GM12878 (cell line): ENCODE results near the gene EPHA5. TPM values are rescaled to one million over a fixed set of nuclear protein-coding genes. Genes with fewer than 3 reads are reported as not detected.

ENCODE experiments used
- ATAC-seq: fragments of 200-7000 bp; cut with Tn5 transposase; 3 replicates; pipeline ENCODE4 v1.9.1; 2020; ENCODE audit warnings: mild to moderate bottlenecking, moderate library complexity
- BruUV-seq: library from RNA; stranded (reverse); fragments of 400-500 nt; replicated peaks from 2 replicates; lab custom pipeline; 2021; lab: Mats Ljungman, UMichigan
- CTCF ChIA-PET: fragments of 300-600 bp; sonication (Branson Sonifier 250); formaldehyde crosslinking; extraction: SDS; loops from one replicate; lab custom pipeline; 2021; ENCODE audit warnings: inconsistent platforms; lab: Yijun Ruan, JAX
- POLR2A ChIA-PET: fragments of 350-600 bp; formaldehyde crosslinking; extraction: SDS; loops from one replicate; lab custom pipeline; 2021; ENCODE audit warnings: inconsistent platforms; lab: Charles Lee
- RAD21 ChIA-PET: fragments of 300-600 bp; sonication (Branson Sonifier 250); formaldehyde crosslinking; loops from one replicate; lab custom pipeline; 2023; ENCODE audit warnings: antibody characterized with exemption; ENCODE audit not compliant: unreplicated experiment; lab: Charles Lee
- SMC1A ChIA-PET: fragments of 300-600 bp; sonication (Branson Sonifier 250); formaldehyde crosslinking; loops from one replicate; lab custom pipeline; 2023; ENCODE audit not compliant: unreplicated experiment, uncharacterized antibody; lab: Charles Lee
- DNase-seq: peaks from one replicate; pipeline ENCODE4 v3.0.0-alpha.2; 2011; ENCODE audit warnings: low read depth, low spot score
- FAIRE-seq: peaks from 3 replicates; lab custom pipeline; 2011; peaks lifted over from hg19 to GRCh38; lab: Jason Lieb, UNC
- H2AFZ ChIP-seq: 2 replicates; pipeline ENCODE4 v1.6.0; 2011; ENCODE audit warnings: low read depth, low read length, control low read depth; ENCODE audit not compliant: control insufficient read depth
- H3K27ac ChIP-seq: 2 replicates; pipeline ENCODE4 v1.5.1; 2011; ENCODE audit warnings: control low read depth; ENCODE audit not compliant: control insufficient read depth, insufficient read depth
- H3K27me3 ChIP-seq, 2 experiments: replicated peaks in 1 of 2; 2 replicates each; pipeline versions ENCODE4 v1.6.0 to v1.6.1; 2011; ENCODE audit warnings: low read length in 1 of 2; ENCODE audit not compliant: control insufficient read depth in 2 of 2, insufficient read depth in 2 of 2
- H3K36me3 ChIP-seq, 2 experiments: 2 replicates each; pipeline ENCODE4 v1.5.1; 2011; ENCODE audit warnings: low read length in 1 of 2; ENCODE audit not compliant: control insufficient read depth in 2 of 2, insufficient read depth in 2 of 2
- H3K4me1 ChIP-seq: 2 replicates; pipeline ENCODE4 v1.6.1; 2011; ENCODE audit warnings: mild to moderate bottlenecking, low read length, moderate library complexity, mixed read lengths; ENCODE audit not compliant: control insufficient read depth, insufficient read depth
- H3K4me2 ChIP-seq: 2 replicates; pipeline ENCODE4 v1.6.0; 2011; ENCODE audit warnings: control low read depth; ENCODE audit not compliant: control insufficient read depth, insufficient read depth
- H3K4me3 ChIP-seq: fragments of 200-600 bp; sonication (generic); 2 replicates; pipeline ENCODE4 v1.5.1; 2016
- H3K79me2 ChIP-seq: 2 replicates; pipeline ENCODE4 v1.6.0; 2011; ENCODE audit warnings: low read length; ENCODE audit not compliant: control insufficient read depth, insufficient read depth
- H3K9ac ChIP-seq: 2 replicates; pipeline ENCODE4 v1.8.0; 2011; ENCODE audit warnings: low read length, control low read depth, mixed read lengths; ENCODE audit not compliant: control insufficient read depth, insufficient read depth
- H3K9me3 ChIP-seq: replicated peaks from 3 replicates; pipeline ENCODE4 v1.5.1; 2011; ENCODE audit warnings: mild to moderate bottlenecking, low read length; ENCODE audit not compliant: control insufficient read depth, insufficient read depth
- H4K20me1 ChIP-seq: 2 replicates; pipeline ENCODE4 v1.6.0; 2011; ENCODE audit not compliant: control insufficient read depth, insufficient read depth
- ATF3 ChIP-seq: IDR thresholded peaks from 2 replicates; pipeline ENCODE4 v1.6.1; 2011; ENCODE audit warnings: low read depth, mild to moderate bottlenecking, low read length, moderate library complexity, borderline replicate concordance; ENCODE audit errors: extremely low read depth
- BRCA1 ChIP-seq: IDR thresholded peaks from 2 replicates; pipeline ENCODE4 v1.6.1; 2011; ENCODE audit warnings: low read depth, low read length, improper control_type of control experiment
- E2F4 ChIP-seq: IDR thresholded peaks from 2 replicates; pipeline ENCODE4 v1.6.1; 2012; ENCODE audit warnings: low read depth, low read length, improper control_type of control experiment
- E2F8 ChIP-seq: fragments of 450-650 bp; IDR thresholded peaks from 2 replicates; pipeline ENCODE4 v1.6.1; 2018; ENCODE audit warnings: mild to moderate bottlenecking, low read depth, moderate library complexity; ENCODE audit not compliant: partially characterized antibody
- GATAD2B ChIP-seq: fragments of 450-650 bp; conservative IDR thresholded peaks from 2 replicates; pipeline ENCODE4 v1.6.1; 2017; ENCODE audit warnings: low read depth, mild to moderate bottlenecking, moderate library complexity
- KDM1A ChIP-seq: fragments of 200-600 bp; sonication (generic); IDR thresholded peaks from 2 replicates; pipeline ENCODE4 v1.6.1; 2016; ENCODE audit warnings: borderline replicate concordance
- MYB ChIP-seq: fragments of 150-350 bp; IDR thresholded peaks from 2 replicates; pipeline ENCODE4 v1.6.1; 2014; ENCODE audit warnings: mild to moderate bottlenecking, low read depth, low read length, borderline replicate concordance
- MYC ChIP-seq: IDR thresholded peaks from 2 replicates; pipeline ENCODE4 v1.6.1; 2011; ENCODE audit warnings: mild to moderate bottlenecking, low read length, moderate library complexity, inconsistent platforms; ENCODE audit not compliant: insufficient read depth, insufficient replicate concordance, insufficient read length, severe bottlenecking
- ZZZ3 ChIP-seq: IDR thresholded peaks from 2 replicates; pipeline ENCODE4 v1.6.1; 2011; ENCODE audit warnings: low read depth; ENCODE audit not compliant: control insufficient read depth, insufficient read length
- in situ Hi-C: fragments of 300-500 bp; cut with MboI; formaldehyde crosslinking; loops from 9 replicates; pipeline ENCODE4 v1.14.3; 2018; ENCODE audit warnings: mixed read lengths
- intact Hi-C: fragments of 100-400 bp; cut with micrococcal nuclease; formaldehyde crosslinking; loops from one replicate; pipeline ENCODE4 v1.14.2; 2022; ENCODE audit not compliant: unreplicated experiment
- polyA plus RNA-seq, 11 experiments: library from polyadenylated mRNA; depleted of rRNA in 4 of 11; unstranded in 6 of 11; stranded (reverse) in 5 of 11; fragments of >200 nt; fragmentation: Nextera tagmentation in 4 of 11; fragmentation: Illumina TruSeq in 1 of 11; extraction: Ambion mirVana in 4 of 11; extraction: Trizol in 1 of 11; gene quantifications; 1 replicate in 1 of 11; 2 replicates in 10 of 11; pipeline versions ENCODE4 v1.2.1 to v1.2.3, GENCODE V29; 2011 to 2016; ENCODE audit warnings: inconsistent platforms in 2 of 11, missing spikeins in 2 of 11, low read depth in 1 of 11
- total RNA-seq, 4 experiments: library from RNA; depleted of rRNA in 3 of 4; stranded (reverse); fragments of >200 nt in 3 of 4; fragmentation: Illumina TruSeq in 1 of 4; extraction: Trizol in 1 of 4; gene quantifications; 2 replicates each; pipeline versions ENCODE4 v1.2.1 to v1.2.3, GENCODE V29; 2013 to 2021

Gene EPHA5
- total and polyA plus RNA-seq, 10 of the 15 experiments (the other 5 are each of a cell fraction or from before 2014, with no cell fraction given), result not detected

GRCh38 chr4:65456579-65456978 lies 213.7 kb downstream of the EPHA5 start:
- H2AFZ ChIP-seq, result no peak overlapping the region
- H3K79me2 ChIP-seq, result no peaks in the 10 kb centered on the region
- ChIA-PET POLR2A (no interaction called here), CTCF (no interaction called here), RAD21 (no interaction called here), SMC1A (no interaction called here)
- H3K4me3 ChIP-seq, result no peak overlapping the region
- H3K27me3 ChIP-seq, result no peaks in the 10 kb centered on the region
- in situ Hi-C loops, result no loop called here
- BruUV-seq, result no TSS peak
- TF ChIP-seq ATF3 (no peak), E2F8 (no peak), GATAD2B (no peak), MYB (no peak), KDM1A (no peak), BRCA1 (no peak), MYC (no peak), E2F4 (no peak), ZZZ3 (no peak)
- H3K27ac ChIP-seq, result no peak overlapping the region
- no peak for ATAC-seq
- H3K4me1 ChIP-seq, result no peaks in the 10 kb centered on the region
- no peak overlapping the region for H3K4me2 ChIP-seq
- FAIRE-seq, result no peak
- H4K20me1 ChIP-seq, result no peaks in the 10 kb centered on the region
- no peaks in the 10 kb centered on the region for H3K36me3 ChIP-seq
- intact Hi-C loops, result no loop called here
- H3K9ac ChIP-seq, result no peak overlapping the region
- H3K9me3 ChIP-seq, result no peaks in the 10 kb centered on the region
- no peak for DNase-seq
